ENCODE results near the gene PRDM16. TPM values are rescaled to one million over a fixed set of nuclear protein-coding genes. Genes with fewer than 3 reads are reported as not detected.

PRDM16 gene
- total and polyA plus RNA-seq, 2 of the 8 experiments (the other 6 are each of a cell fraction or from before 2014, with no cell fraction given): 0.39 to 0.43 TPM

DNA sequence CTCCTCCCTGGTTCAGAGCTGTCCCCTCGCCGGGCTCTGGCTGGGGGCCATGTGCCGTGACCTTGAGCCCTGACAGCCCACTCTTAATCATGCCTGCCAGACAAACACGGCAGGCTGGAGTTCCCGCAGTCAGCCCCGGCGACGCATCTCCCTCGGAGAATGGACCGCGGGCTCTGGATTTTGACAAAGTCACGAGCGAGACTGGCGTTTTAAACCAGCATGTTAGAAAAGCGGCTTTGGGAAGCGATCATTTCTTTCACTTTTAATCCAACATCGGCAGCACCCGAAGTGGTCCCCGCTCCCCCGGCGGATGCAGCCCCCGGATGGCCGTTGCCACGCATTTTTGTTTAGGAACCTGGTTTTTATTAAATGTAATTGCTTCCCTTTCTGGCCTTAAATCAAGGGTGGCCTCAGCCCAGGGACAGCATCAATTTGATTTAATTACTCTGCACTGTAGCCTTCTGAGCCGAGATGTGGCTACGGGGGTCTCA lies 70.9 kb downstream of the PRDM16 start:
- H3K79me2 ChIP-seq (ENCODE audit: control insufficient read depth in 1 of 2, insufficient read depth in 2 of 2, low read length in 2 of 2): no peaks in the 10 kb centered on the region
- no peak overlapping the region for H3K27ac ChIP-seq (ENCODE audit: low read depth, low read length)
- no peak for TF ChIP-seq BCL11A (IDR thresholded peaks at IDR 0.05; ENCODE audit: low read depth in 2 of 2, low read length in 2 of 2)
- no peak for TF ChIP-seq POU5F1 (IDR thresholded peaks at IDR 0.05; ENCODE audit: low read depth, low read length)
- TF ChIP-seq NANOG (IDR thresholded peaks at IDR 0.05; ENCODE audit: insufficient read depth, low read depth, low read length, poor library complexity, severe bottlenecking): no peak
- no peak for TF ChIP-seq SIRT6 (IDR thresholded peaks at IDR 0.05; ENCODE audit: low read length)
- no peak for TF ChIP-seq TAF1 (IDR thresholded peaks at IDR 0.05; ENCODE audit: low read depth, low read length)
- TF ChIP-seq SIX5 (IDR thresholded peaks at IDR 0.05; ENCODE audit: low read depth, low read length): no peak
- TF ChIP-seq, protein P1, sequence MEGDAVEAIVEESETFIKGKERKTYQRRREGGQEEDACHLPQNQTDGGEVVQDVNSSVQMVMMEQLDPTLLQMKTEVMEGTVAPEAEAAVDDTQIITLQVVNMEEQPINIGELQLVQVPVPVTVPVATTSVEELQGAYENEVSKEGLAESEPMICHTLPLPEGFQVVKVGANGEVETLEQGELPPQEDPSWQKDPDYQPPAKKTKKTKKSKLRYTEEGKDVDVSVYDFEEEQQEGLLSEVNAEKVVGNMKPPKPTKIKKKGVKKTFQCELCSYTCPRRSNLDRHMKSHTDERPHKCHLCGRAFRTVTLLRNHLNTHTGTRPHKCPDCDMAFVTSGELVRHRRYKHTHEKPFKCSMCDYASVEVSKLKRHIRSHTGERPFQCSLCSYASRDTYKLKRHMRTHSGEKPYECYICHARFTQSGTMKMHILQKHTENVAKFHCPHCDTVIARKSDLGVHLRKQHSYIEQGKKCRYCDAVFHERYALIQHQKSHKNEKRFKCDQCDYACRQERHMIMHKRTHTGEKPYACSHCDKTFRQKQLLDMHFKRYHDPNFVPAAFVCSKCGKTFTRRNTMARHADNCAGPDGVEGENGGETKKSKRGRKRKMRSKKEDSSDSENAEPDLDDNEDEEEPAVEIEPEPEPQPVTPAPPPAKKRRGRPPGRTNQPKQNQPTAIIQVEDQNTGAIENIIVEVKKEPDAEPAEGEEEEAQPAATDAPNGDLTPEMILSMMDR (IDR thresholded peaks at IDR 0.05; ENCODE audit: control extremely low read depth in 1 of 3, insufficient read depth in 1 of 3, low read depth in 1 of 3, low read length in 3 of 3): no peak
- TF ChIP-seq POLR2A (IDR thresholded peaks at IDR 0.05; ENCODE audit: control extremely low read depth in 1 of 2, low read depth in 2 of 2, low read length in 2 of 2): no peak
- TF ChIP-seq RNF2 (IDR thresholded peaks at IDR 0.05; ENCODE audit: borderline replicate concordance, low read depth, low read length, missing control alignments, poor library complexity, severe bottlenecking): no peak
- TF ChIP-seq FOSL1 (IDR thresholded peaks at IDR 0.05; ENCODE audit: insufficient read depth, low read depth, low read length): no peak
- TF ChIP-seq, protein P2, sequence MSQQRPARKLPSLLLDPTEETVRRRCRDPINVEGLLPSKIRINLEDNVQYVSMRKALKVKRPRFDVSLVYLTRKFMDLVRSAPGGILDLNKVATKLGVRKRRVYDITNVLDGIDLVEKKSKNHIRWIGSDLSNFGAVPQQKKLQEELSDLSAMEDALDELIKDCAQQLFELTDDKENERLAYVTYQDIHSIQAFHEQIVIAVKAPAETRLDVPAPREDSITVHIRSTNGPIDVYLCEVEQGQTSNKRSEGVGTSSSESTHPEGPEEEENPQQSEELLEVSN (IDR thresholded peaks at IDR 0.05): no peak

More for the DNA sequence above, 70.9 kb downstream of the PRDM16 start:
- Histone ChIP-seq H2AK5ac (ENCODE audit: low read depth, low read length) (no peak overlapping the region), H3K4me1 (replicated peaks in 1 of 4; ENCODE audit: control insufficient read depth in 3 of 4, insufficient read depth in 4 of 4, low read length in 3 of 4) (peaks cover 0 to 5% (median 3%) of the 10 kb centered on the region in 4 experiments; a peak in 4 of 7 replicates), H4K8ac (ENCODE audit: extremely low read depth, insufficient read depth, low read length) (no peak overlapping the region), H4K5ac (ENCODE audit: insufficient read length, low read depth, low read length) (no peak overlapping the region), H2BK15ac (ENCODE audit: low read length) (no peak overlapping the region), H3K36me3 (ENCODE audit: control insufficient read depth in 2 of 4, insufficient read depth in 4 of 4, low read length in 3 of 4) (no peaks in the 10 kb centered on the region), H3K23ac (ENCODE audit: insufficient read length) (no peak overlapping the region), H2BK120ac (replicated peaks; ENCODE audit: low read depth, low read length) (no peak overlapping the region), H2BK12ac (ENCODE audit: low read depth, low read length) (no peak overlapping the region), H3K27me3 (replicated peaks in 1 of 4; ENCODE audit: control insufficient read depth in 3 of 4, extremely low read depth in 1 of 4, insufficient read depth in 3 of 4, low read length in 3 of 4) (no peaks in the 10 kb centered on the region), H3K14ac (ENCODE audit: insufficient read length) (no peak overlapping the region), H3K9me3 (ENCODE audit: insufficient read depth in 2 of 2, low read depth in 1 of 2, low read length in 1 of 2) (no peaks in the 10 kb centered on the region), H3K79me1 (ENCODE audit: low read depth, low read length) (no peaks in the 10 kb centered on the region), H4K91ac (replicated peaks; ENCODE audit: insufficient read length, low read length) (no peak overlapping the region), H3K56ac (replicated peaks; ENCODE audit: insufficient read length, low read depth, low read length) (no peak overlapping the region), H4K20me1 (replicated peaks in 1 of 2; ENCODE audit: control insufficient read depth in 1 of 2, insufficient read depth in 2 of 2, low read length in 2 of 2) (no peaks in the 10 kb centered on the region), H2BK20ac (ENCODE audit: low read length) (no peak overlapping the region), H2AFZ (ENCODE audit: low read length) (no peak overlapping the region), H3K23me2 (ENCODE audit: low read depth, low read length) (no peaks in the 10 kb centered on the region), H3K4ac (replicated peaks; ENCODE audit: insufficient read length, low read depth, low read length) (no peak overlapping the region), H2BK5ac (ENCODE audit: low read depth, low read length) (no peak overlapping the region), H3K4me2 (ENCODE audit: insufficient read depth in 1 of 2, low read depth in 2 of 2, low read length in 2 of 2) (no peak overlapping the region), H3K4me3 (ENCODE audit: extremely low read depth in 1 of 4, insufficient read depth in 2 of 4, low read depth in 3 of 4, low read length in 4 of 4) (no peak overlapping the region), H3K9ac (replicated peaks in 1 of 4; ENCODE audit: extremely low read depth in 1 of 4, low read depth in 3 of 4, low read length in 3 of 4) (no peak overlapping the region), H3K18ac (ENCODE audit: extremely low read depth, low read length) (no peak overlapping the region)
- 95% methylated on average over 22 of the region's 26 CpGs; no CpG with 5 or more reads in 1 of the 2 experiments for WGBS, 2 experiments (ENCODE audit: extremely low coverage in 1 of 2, insufficient coverage in 1 of 2, insufficient read length in 1 of 2, insufficient replicate concordance in 2 of 2, low coverage in 1 of 2, low lambda C conversion rate in 2 of 2, missing lambda C conversion rate in 1 of 2)
- POLR2A ChIA-PET (ENCODE audit: partially characterized antibody): no interaction called here
- DNase-seq (ENCODE audit: low read depth in 1 of 2, low spot score in 2 of 2): no peak
- FAIRE-seq: no peak
- CTCF ChIA-PET (ENCODE audit: partially characterized antibody): interaction anchor here (1.0 kb wide), 2 partner anchors 9 to 142 kb away, joined by 3 read pairs; no protein-coding TSS in a partner anchor

All from H1 (cell line).